ENCODE data around the gene CHKB.

DNA sequence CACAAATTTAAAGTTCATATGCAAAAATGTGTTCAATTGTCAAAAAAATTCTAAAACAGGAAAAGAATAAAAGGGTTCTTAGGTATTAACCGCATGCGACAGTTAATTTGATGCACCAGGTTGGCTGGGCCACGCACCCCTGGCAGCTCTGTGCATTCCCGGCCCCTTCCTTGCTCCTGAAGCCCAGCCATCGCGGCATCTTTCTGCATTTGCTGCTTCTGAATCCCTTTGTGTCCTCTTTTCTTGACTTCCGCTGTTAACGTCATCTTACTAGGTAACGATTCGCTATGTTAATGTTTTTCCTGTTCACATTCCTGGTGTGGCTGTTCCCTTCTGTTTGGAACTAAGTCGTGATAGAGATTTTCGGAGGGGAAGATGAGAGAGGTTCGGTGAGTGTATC, 44.9 kb downstream of the CHKB start:
- TF ChIP-seq CTCF (conservative IDR thresholded peaks at IDR 0.05 in 1 of 2, IDR thresholded peaks at IDR 0.05 in 1 of 2; ENCODE audit: low read depth in 1 of 2, low read length in 2 of 2) (no peak), EZH2 (IDR thresholded peaks at IDR 0.05; ENCODE audit: low read length, missing control alignments) (no peak)

Data from fibroblast of lung (primary cell).